ENCODE results near the gene DNAJC4. TPM values are rescaled to one million over a fixed set of nuclear protein-coding genes. Genes with fewer than 3 reads are reported as not detected.

DNAJC4 gene
- total and polyA plus RNA-seq, 9 of the 15 experiments (the other 6 are each of a cell fraction or from before 2014, with no cell fraction given): 4.0 to 32.6 (median 19.9) TPM

DNA sequence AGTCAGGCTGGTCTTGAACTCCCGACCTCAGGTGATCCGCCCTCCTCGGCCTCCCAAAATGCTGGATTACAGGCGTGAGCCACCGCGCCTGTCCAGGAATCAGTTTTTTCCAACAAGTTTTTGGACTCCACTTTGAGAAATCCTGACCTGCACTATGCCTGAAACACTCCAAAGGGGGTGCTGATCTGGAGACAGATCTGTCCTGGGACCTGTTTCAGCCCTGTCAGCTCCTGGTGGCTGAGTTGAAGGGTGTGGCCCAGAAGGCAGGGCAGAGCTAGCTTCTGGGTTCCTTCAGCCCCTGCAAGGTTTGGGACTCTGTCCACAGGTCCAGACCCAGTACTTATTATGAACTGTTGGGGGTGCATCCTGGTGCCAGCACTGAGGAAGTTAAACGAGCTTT is 1.2 kb downstream of the DNAJC4 start (continued):
- no peak for TF ChIP-seq ZKSCAN8 (CRISPR knock-in tag; IDR thresholded peaks at IDR 0.05)
- no peak for TF ChIP-seq IRF2 (CRISPR knock-in tag; IDR thresholded peaks at IDR 0.05)
- no peak for TF ChIP-seq HIVEP1 (CRISPR knock-in tag; IDR thresholded peaks at IDR 0.05)
- TF ChIP-seq ARID2 (IDR thresholded peaks at IDR 0.05): no peak
- no peak for TF ChIP-seq ZKSCAN1 (IDR thresholded peaks at IDR 0.05; ENCODE audit: low read depth, low read length)
- TF ChIP-seq, protein P1, sequence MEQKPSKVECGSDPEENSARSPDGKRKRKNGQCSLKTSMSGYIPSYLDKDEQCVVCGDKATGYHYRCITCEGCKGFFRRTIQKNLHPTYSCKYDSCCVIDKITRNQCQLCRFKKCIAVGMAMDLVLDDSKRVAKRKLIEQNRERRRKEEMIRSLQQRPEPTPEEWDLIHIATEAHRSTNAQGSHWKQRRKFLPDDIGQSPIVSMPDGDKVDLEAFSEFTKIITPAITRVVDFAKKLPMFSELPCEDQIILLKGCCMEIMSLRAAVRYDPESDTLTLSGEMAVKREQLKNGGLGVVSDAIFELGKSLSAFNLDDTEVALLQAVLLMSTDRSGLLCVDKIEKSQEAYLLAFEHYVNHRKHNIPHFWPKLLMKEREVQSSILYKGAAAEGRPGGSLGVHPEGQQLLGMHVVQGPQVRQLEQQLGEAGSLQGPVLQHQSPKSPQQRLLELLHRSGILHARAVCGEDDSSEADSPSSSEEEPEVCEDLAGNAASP (IDR thresholded peaks at IDR 0.05): no peak
- no peak for TF ChIP-seq ESRRA (IDR thresholded peaks at IDR 0.05; ENCODE audit: borderline replicate concordance, low read depth)

DNA sequence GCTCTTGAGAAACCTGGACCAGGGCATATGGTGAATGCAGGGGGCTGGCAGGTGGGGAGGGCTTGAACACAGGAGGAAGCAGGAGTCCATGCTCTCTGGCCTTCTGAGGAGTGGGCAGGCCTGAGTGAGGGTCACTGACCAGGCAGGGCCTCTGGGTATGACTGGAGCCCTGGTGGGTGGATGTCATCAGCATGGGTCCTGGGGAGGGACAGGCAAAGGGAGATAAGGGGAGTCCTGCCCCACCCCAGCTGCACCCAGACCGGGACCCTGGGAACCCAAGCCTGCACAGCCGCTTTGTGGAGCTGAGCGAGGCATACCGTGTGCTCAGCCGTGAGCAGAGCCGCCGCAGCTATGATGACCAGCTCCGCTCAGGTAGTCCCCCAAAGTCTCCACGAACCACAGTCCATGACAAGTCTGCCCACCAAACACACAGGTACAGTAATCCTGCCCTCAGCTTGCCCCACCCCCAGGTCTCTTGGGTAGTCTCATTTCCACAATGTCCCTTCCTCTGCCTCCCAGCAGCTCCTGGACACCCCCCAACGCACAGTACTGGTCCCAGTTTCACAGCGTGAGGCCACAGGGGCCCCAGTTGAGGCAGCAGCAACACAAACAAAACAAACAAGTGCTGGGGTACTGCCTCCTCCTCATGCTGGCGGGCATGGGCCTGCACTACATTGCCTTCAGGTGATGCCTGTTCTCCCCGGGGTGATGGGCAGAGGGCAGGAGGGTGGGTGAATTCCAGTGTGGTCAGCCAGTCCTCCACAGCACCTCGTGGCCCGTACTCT is 2.0 kb downstream of the DNAJC4 start:
- peak overlapping the region; percentile 47; the same call in 2 of the 3 replicates for H3K27ac ChIP-seq (ENCODE audit: extremely low read depth, low read depth, low read length)
- intact Hi-C loops (cut with micrococcal nuclease) (no loop called here), in situ Hi-C loops (cut with MboI) (no loop called here)
- FAIRE-seq: peak; percentile 48
- H4K20me1 ChIP-seq (replicated peaks; ENCODE audit: control insufficient read depth, insufficient read depth, low read length): no peaks in the 10 kb centered on the region
- no TSS peak for BruUV-seq (replicated peaks)
- H3K9ac ChIP-seq (ENCODE audit: insufficient read depth in 1 of 2, low read depth in 2 of 2, low read length in 2 of 2): peak overlapping the region; percentile 48 to 71
- WGBS (ENCODE audit: insufficient coverage, low coverage, missing lambda C conversion rate): 54% methylated on average over 15 of the region's 15 CpGs
- peaks cover 45% of the 10 kb centered on the region for H3K79me2 ChIP-seq (ENCODE audit: control insufficient read depth, insufficient read depth, low read length)
- peak in 2 of 4 experiments; percentile 57 to 76 for DNase-seq (ENCODE audit: extremely low read depth in 1 of 4, low spot score in 3 of 4)
- H3K4me1 ChIP-seq (replicated peaks in 1 of 2; ENCODE audit: control insufficient read depth in 2 of 2, insufficient read depth in 2 of 2, low read length in 2 of 2): peaks cover 37 to 73% of the 10 kb centered on the region in 2 experiments
- H3K9me1 ChIP-seq (ENCODE audit: control insufficient read depth, insufficient read depth, low read length): no peaks in the 10 kb centered on the region
- peaks cover 23% of the 10 kb centered on the region; the same call in 2 of the 3 replicates for H3K36me3 ChIP-seq (ENCODE audit: control insufficient read depth, insufficient read depth, low read length)
- CTCF ChIA-PET (ENCODE audit: low intra/inter-chr PET ratio): no interaction called here
- H3K4me3 ChIP-seq: no peak overlapping the region
- H3K9me3 ChIP-seq (replicated peaks; ENCODE audit: control insufficient read depth, insufficient read depth, low read depth, low read length): no peaks in the 10 kb centered on the region
- H3K4me2 ChIP-seq (ENCODE audit: insufficient read depth, low read length): peak overlapping the region; percentile 67
- ATAC-seq: peak; percentile 3
- H2AFZ ChIP-seq (ENCODE audit: low read depth, low read length): no peak overlapping the region
- H3K27me3 ChIP-seq (ENCODE audit: control insufficient read depth in 2 of 2, insufficient read depth in 2 of 2, low read length in 2 of 2): no peaks in the 10 kb centered on the region
- POLR2A ChIA-PET: interaction anchor here (1.0 to 2.5 kb wide), 7 partner anchors 9 to 71 kb away, joined by 3 to 11 read pairs (median 5); partner anchors contain the start of genes FERMT3, FKBP2 and PPP1R14B
- TF ChIP-seq, protein P2, sequence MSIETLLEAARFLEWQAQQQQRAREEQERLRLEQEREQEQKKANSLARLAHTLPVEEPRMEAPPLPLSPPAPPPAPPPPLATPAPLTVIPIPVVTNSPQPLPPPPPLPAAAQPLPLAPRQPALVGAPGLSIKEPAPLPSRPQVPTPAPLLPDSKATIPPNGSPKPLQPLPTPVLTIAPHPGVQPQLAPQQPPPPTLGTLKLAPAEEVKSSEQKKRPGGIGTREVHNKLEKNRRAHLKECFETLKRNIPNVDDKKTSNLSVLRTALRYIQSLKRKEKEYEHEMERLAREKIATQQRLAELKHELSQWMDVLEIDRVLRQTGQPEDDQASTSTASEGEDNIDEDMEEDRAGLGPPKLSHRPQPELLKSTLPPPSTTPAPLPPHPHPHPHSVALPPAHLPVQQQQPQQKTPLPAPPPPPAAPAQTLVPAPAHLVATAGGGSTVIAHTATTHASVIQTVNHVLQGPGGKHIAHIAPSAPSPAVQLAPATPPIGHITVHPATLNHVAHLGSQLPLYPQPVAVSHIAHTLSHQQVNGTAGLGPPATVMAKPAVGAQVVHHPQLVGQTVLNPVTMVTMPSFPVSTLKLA (conservative IDR thresholded peaks at IDR 0.05): no peak
- peak; percentile 78; the same call in 1 of the 2 replicates for TF ChIP-seq ZBTB7A (IDR thresholded peaks at IDR 0.05; ENCODE audit: borderline replicate concordance, control insufficient read depth, low read depth, low read length)
- TF ChIP-seq NRF1 (conservative IDR thresholded peaks at IDR 0.05 in 1 of 2, IDR thresholded peaks at IDR 0.05 in 1 of 2): peak; percentile 14 to 24; a peak in 1 of 4 replicates
- peak; percentile 47; the same call in 1 of the 2 replicates for TF ChIP-seq CBFA2T3 (IDR thresholded peaks at IDR 0.05)
- 0 out of 2 replicates have a peak, but pooled peaks have one; percentile 26 for TF ChIP-seq ARID1B (IDR thresholded peaks at IDR 0.05)
- peak; percentile 54 for TF ChIP-seq POLR2G (IDR thresholded peaks at IDR 0.05; ENCODE audit: low read depth, low read length)
- TF ChIP-seq CREM (IDR thresholded peaks at IDR 0.05; ENCODE audit: low read depth): 0 out of 2 replicates have a peak, but pooled peaks have one; percentile 24
- TF ChIP-seq HMGN3 (IDR thresholded peaks at IDR 0.05; ENCODE audit: borderline replicate concordance, extremely low read depth, insufficient read length, low read depth, low read length): peak; percentile 29
- TF ChIP-seq EGR1 (conservative IDR thresholded peaks at IDR 0.05): peak; percentile 44
- no peak for TF ChIP-seq SMARCB1 (IDR thresholded peaks at IDR 0.05; ENCODE audit: insufficient read length, low read depth)
- TF ChIP-seq JUNB (CRISPR knock-in tag; conservative IDR thresholded peaks at IDR 0.05): no peak
- TF ChIP-seq DPF2 (IDR thresholded peaks at IDR 0.05): peak; percentile 14; the same call in 1 of the 2 replicates
